ENCODE measurements around the gene CACUL1.

Gene CACUL1

DNA sequence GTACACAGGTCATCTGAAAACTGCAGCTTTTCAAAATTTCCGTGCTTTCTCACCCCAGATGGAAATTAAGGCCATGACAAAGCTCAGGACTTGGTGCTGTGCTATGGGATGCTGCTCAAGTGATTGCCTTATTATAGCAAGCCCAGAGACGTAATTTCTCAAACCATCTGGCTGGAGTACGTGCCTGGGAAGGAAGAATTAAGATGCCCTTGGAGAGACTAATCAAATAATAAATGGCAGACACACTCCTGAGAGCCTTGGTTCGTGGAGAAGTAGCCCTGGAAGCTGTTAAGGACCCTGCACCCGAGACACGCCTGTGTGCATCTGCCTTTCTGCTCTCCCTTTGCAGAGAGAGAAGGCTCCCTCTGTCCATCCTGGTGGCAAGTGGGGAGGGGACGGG lies 121.0 kb downstream of the CACUL1 start:
- no peak for DNase-seq

DNA sequence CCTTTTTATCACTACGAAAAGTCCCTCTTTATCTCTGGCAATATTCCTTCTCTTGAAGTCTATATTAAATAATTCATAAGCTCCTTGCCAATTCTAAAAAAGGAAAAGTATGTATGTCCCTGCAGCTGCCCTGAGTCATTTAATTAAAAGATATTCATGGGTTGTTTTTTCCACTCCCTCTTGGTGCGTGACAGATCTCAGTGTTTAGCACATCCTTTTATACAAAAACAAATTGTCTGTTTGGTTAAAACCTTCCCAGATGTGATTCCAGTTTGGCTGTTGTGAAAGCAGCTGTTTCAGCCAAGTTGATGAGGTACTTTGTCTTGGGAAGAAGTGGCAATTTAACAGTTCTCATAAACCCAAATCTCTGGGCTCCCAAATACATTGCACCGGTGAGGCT lies 125.6 kb downstream of the CACUL1 start:
- no peak for DNase-seq

DNA sequence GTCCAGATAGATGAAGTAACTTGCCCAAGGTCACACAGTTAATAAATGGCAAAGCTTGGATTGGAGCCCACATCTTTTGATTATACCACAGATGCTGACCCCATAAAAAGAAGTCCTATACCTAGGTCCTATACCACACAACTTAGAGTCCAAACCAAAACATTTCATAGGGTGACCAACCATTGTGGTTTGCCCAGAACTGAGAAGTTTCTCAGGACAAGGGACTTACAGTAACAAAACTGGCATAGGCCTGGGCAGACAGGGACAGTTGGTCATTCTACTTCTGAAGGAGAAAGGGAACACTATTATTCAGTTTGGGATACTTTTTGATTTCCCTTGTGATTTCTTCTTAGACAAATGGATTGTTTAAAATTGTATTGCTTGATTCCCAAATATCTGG lies 126.4 kb downstream of the CACUL1 start:
- no peak for DNase-seq

DNA sequence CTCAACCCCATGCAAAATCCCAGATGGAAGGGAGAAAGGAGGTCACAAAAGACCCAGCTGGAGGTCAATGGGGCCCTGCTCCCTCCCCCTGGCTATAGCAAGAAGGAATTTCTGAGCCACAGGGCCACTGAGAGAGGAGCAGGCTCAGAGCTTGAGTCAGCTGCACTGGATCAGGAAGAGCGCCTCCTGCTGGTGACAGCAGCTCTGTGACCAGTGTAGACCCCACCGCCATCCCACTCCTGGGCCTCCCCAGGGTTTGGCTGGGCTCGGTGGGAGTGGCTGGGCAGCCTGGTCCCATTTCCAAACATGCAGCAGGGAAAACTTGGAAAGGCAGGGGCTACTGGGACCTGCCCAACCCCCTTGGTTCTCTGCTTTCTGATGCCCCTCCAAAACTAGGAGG lies 127.8 kb downstream of the CACUL1 start:
- DNase-seq, result no peak

Data from EL (cell line).